ENCODE data around the gene GPER1.

GPER1 gene

DNA sequence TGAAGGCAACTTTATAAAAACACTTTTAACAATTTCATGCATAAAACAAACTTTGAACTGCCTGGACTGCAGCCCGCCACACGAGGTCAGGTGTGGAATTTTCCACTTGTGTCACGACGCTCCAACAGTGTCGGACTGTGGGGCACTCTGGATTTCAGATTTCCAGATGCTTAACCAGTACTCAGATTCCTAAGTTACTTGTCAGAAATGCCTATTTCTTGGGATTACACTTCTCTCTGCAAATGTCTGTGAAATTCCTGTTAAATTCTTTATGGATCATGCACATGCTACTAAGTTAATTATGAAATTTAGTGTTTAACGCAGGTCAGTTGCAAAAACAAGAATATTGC lies 473 bp upstream of the GPER1 start:
- peaks cover 19% of the 10 kb centered on the region for H3K4me1 Mint-ChIP-seq
- no peaks in the 10 kb centered on the region for H3K9me3 Mint-ChIP-seq
- no peak for DNase-seq (ENCODE audit: low spot score in 2 of 2)
- H3K27ac Mint-ChIP-seq, result peak overlapping the region; percentile 26
- H3K4me3 Mint-ChIP-seq, result peak overlapping the region; percentile 59
- ATAC-seq, result no peak
- no peaks in the 10 kb centered on the region for H3K36me3 Mint-ChIP-seq

DNA sequence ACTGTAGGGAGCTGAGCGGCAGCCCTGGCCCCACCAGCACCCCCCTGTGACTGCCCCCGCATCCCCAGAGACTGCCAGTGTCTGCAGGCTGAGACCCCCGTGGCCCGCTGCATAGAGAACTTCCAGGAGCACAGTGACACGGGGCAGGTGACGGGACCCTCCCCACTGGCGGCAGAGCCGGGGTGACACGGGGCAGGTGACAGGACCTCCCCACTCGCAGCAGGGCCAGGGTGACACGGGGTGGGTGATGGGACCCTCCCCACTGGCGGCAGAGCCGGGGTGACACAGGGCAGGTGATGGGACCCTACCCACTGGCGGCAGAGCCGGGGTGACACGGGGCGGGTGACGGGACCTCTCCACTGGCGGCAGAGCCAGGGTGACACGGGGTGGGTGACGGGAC lies 2.3 kb downstream of the GPER1 start:
- H3K4me3 Mint-ChIP-seq, result no peak overlapping the region
- H3K4me1 Mint-ChIP-seq, result peaks cover 19% of the 10 kb centered on the region
- ATAC-seq (no peak), DNase-seq (ENCODE audit: low spot score in 2 of 2) (no peak)
- no peaks in the 10 kb centered on the region for H3K9me3 Mint-ChIP-seq
- no peaks in the 10 kb centered on the region for H3K36me3 Mint-ChIP-seq
- no peak overlapping the region for H3K27ac Mint-ChIP-seq

DNA sequence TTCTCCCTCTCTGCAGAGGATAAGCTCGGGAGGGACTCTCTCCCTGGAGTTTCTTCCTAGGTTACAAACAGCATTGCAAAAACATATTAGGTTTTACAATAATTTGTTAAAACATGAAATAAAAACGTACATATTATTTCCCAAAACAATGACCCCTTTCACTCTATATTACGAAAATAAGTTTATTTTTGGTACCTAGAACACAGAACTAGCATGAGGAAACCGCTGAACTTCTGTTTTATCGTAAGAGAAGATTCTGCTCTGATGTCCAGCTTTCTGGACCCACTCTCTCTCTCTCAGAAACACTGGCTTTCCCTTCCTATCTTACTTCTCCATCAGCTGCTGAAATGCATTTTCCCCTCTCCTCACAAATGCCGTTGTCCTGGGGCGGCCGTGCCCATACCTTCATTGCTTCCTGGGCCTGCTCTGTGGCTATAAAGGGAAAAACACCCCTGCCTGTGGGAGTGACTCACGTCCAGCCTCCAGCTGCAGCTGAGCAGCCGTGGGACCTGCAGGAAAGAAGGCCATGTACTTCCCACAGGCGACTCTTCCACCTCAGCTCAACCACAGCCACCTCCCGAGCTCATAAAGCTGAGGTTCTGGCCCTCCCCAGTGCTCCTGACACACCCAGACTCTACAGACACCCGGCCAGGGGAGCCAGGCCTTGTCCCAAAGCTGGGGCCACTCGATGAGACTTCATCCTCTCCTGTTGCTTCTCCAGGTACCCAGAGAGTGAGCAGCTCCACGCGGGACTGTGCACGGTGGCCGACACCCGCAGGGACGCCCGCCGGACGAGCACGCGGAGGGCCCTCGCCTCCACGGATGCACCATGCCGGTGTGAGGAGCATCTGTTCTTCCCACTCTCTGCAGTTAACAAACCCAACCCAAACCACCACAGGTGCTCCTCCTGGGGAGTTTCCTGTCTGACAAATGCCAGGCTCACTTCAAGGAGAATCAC lies 3.1 kb downstream of the GPER1 start:
- peak overlapping the region; percentile 72 for H3K27ac Mint-ChIP-seq
- no peaks in the 10 kb centered on the region for H3K9me3 Mint-ChIP-seq
- DNase-seq (ENCODE audit: low spot score in 2 of 2) (no peak), ATAC-seq (no peak)
- no peaks in the 10 kb centered on the region for H3K36me3 Mint-ChIP-seq
- peaks cover 19% of the 10 kb centered on the region for H3K4me1 Mint-ChIP-seq
- no peak overlapping the region for H3K4me3 Mint-ChIP-seq

DNA sequence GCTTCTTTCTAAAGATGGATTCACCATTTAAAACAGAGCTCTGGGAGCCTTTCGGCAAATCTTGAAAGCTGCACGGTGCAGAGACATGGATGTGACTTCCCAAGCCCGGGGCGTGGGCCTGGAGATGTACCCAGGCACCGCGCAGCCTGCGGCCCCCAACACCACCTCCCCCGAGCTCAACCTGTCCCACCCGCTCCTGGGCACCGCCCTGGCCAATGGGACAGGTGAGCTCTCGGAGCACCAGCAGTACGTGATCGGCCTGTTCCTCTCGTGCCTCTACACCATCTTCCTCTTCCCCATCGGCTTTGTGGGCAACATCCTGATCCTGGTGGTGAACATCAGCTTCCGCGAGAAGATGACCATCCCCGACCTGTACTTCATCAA lies 3.7 kb downstream of the GPER1 start:
- ATAC-seq, result no peak
- Mint-ChIP-seq H3K4me1 (peaks cover 17% of the 10 kb centered on the region), H3K4me3 (no peak overlapping the region), H3K36me3 (no peaks in the 10 kb centered on the region), H3K9me3 (no peaks in the 10 kb centered on the region), H3K27ac (peak overlapping the region; percentile 72)
- DNase-seq (ENCODE audit: low spot score in 2 of 2), result no peak

DNA sequence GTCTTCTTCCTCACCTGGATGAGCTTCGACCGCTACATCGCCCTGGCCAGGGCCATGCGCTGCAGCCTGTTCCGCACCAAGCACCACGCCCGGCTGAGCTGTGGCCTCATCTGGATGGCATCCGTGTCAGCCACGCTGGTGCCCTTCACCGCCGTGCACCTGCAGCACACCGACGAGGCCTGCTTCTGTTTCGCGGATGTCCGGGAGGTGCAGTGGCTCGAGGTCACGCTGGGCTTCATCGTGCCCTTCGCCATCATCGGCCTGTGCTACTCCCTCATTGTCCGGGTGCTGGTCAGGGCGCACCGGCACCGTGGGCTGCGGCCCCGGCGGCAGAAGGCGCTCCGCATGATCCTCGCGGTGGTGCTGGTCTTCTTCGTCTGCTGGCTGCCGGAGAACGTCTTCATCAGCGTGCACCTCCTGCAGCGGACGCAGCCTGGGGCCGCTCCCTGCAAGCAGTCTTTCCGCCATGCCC lies 4.3 kb downstream of the GPER1 start:
- DNase-seq (ENCODE audit: low spot score in 2 of 2), result no peak

DNA sequence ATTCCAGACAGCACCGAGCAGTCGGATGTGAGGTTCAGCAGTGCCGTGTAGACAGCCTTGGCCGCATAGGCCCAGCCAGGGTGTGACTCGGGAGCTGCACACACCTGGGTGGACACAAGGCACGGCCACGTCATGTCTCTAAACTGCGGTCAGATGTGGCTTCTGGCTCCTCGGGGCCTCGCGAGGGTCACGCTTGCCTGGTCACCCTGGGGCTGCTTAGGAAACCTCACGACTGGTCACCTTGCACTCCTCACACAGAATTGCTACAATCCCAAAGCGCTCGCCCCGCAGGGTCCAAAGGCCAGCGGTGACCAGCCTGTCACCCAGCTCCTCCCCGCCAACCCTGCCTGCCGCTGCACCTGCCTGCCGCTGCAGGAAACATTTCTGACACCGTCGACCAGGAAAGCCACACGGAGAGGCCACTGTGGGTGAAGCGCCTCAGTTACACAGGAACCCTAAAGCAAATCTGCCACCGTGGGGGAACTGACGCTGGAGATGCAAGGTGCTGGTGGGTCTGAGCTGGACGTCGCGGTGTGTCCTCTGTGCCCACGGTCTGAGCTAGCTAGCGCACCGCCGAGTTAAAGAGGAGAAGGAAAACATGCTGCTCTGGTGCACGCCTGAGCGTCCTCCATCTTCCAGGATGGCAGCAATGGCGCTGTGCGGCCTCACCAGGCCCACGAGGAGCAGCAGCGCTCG lies 5.0 kb downstream of the GPER1 start:
- no peak for ATAC-seq
- DNase-seq (ENCODE audit: low spot score in 2 of 2), result no peak
- Mint-ChIP-seq H3K9me3 (no peaks in the 10 kb centered on the region), H3K4me3 (no peak overlapping the region), H3K4me1 (peaks cover 11% of the 10 kb centered on the region), H3K27ac (no peak overlapping the region), H3K36me3 (peaks cover 6% of the 10 kb centered on the region)

More for the DNA sequence above, 4.3 kb downstream of the GPER1 start:
- H3K36me3 Mint-ChIP-seq, result no peaks in the 10 kb centered on the region
- no peak overlapping the region for H3K27ac Mint-ChIP-seq
- no peak overlapping the region for H3K4me3 Mint-ChIP-seq
- no peaks in the 10 kb centered on the region for H3K9me3 Mint-ChIP-seq
- H3K4me1 Mint-ChIP-seq, result peaks cover 11% of the 10 kb centered on the region
- ATAC-seq, result no peak

DNA sequence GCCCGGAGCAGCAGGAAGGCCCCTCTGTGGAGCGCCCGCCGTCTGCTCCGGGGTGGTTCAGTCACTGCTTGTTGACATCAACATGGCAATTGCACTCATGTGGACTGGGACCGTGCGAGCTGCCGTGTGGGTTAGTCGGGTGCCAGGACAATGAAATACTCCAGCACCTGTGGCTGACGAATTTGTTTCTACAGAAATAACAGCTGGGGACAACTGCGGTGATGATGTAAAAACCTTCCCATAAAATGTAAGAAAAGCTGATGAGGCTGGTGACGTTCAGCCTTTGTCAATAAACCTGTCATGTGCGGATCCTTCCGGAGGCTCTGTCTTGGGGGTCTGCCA lies 5.6 kb downstream of the GPER1 start:
- H3K27ac Mint-ChIP-seq, result no peak overlapping the region
- ATAC-seq, result no peak

DNA sequence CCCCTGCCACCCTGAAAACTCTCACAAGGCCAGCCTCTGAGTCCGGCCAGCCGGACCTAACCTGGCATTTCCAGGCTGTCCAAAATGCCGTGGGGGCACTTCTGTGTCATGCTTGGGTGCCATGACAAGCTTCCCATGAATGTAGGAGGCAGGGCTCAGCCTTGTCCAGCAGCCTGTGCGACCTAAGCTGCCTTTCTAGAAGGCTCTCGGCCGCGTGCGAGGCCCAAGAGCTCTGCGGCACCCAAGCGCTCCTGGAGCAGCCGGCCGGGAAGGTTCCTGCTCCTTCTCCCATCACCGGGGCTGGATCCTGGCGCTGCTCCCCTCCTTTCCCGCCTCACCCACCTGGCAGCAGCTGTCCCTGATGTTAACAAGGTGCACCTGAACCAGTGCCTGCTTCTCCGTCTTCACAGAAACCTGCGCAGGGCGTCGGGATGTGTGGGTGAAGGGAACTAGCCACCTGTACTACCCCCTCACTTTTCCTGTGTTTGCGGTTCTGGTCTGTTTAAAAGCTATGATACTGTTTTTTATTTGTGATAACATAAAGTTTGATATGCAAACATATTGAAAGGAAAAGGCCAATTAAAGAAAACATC lies 6.1 kb downstream of the GPER1 start:
- no peak for DNase-seq (ENCODE audit: low spot score in 2 of 2)
- Mint-ChIP-seq H3K4me3 (no peak overlapping the region), H3K9me3 (no peaks in the 10 kb centered on the region), H3K4me1 (peaks cover 11% of the 10 kb centered on the region), H3K36me3 (peaks cover 6% of the 10 kb centered on the region), H3K27ac (peak overlapping the region; percentile 66)
- no peak for ATAC-seq

More for the DNA sequence above, 5.6 kb downstream of the GPER1 start:
- no peak overlapping the region for H3K4me3 Mint-ChIP-seq
- no peak for DNase-seq (ENCODE audit: low spot score in 2 of 2)
- peaks cover 11% of the 10 kb centered on the region for H3K4me1 Mint-ChIP-seq
- H3K9me3 Mint-ChIP-seq, result no peaks in the 10 kb centered on the region
- H3K36me3 Mint-ChIP-seq, result peaks cover 6% of the 10 kb centered on the region

DNA sequence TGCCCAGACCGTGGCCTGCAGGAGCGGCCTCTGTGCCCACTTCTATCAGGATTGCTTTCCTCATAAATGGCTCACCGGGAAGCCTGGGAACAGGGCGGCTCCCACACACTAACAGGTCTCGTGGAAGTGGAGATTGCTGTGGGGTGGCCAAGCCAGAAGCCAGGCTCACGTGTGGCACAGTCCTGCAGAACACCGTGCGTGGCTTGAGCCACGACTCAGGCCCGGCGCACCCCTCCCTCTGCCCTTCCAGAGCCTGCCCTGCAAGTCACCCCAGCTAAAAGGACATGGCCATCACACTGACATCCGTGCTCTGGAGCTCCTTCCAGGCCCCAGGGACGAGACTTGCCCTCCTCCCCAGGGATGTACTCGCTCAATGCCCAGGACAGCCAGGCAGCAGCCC lies 7.0 kb downstream of the GPER1 start:
- Mint-ChIP-seq H3K36me3 (peaks cover 6% of the 10 kb centered on the region), H3K4me3 (no peak overlapping the region), H3K9me3 (no peaks in the 10 kb centered on the region), H3K27ac (peak overlapping the region; percentile 66), H3K4me1 (peaks cover 11% of the 10 kb centered on the region)
- DNase-seq (ENCODE audit: low spot score in 2 of 2) (no peak), ATAC-seq (no peak)

DNA sequence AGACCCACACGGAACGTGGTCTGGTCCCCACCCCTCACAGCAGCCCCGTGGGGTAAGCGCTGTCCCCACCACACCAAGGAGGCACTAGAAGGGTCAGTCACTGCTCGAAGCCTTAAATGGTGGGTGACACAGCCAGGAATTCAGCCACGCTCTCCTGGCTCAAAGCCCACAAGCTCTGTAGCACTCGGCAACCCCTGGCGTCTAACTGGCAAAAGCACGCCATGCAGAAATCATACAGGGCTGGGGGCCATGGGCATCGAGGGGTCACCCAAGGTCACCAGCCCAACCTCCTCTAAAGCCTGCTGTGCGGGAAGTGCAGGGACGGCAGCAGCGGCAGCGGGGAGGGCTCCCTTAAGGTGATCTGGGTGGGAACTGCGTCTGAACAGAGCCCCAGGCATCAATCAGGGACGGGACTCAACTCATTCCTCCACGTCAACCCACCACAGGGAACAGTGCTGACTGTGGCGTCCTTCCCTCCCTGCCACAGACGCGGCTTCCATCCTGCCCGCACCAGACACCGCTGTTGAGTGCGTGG lies 7.8 kb downstream of the GPER1 start:
- Mint-ChIP-seq H3K4me1 (peaks cover 11% of the 10 kb centered on the region), H3K4me3 (no peak overlapping the region), H3K27ac (no peak overlapping the region), H3K9me3 (no peaks in the 10 kb centered on the region), H3K36me3 (peaks cover 6% of the 10 kb centered on the region)
- ATAC-seq (no peak), DNase-seq (ENCODE audit: low spot score in 2 of 2) (no peak)

DNA sequence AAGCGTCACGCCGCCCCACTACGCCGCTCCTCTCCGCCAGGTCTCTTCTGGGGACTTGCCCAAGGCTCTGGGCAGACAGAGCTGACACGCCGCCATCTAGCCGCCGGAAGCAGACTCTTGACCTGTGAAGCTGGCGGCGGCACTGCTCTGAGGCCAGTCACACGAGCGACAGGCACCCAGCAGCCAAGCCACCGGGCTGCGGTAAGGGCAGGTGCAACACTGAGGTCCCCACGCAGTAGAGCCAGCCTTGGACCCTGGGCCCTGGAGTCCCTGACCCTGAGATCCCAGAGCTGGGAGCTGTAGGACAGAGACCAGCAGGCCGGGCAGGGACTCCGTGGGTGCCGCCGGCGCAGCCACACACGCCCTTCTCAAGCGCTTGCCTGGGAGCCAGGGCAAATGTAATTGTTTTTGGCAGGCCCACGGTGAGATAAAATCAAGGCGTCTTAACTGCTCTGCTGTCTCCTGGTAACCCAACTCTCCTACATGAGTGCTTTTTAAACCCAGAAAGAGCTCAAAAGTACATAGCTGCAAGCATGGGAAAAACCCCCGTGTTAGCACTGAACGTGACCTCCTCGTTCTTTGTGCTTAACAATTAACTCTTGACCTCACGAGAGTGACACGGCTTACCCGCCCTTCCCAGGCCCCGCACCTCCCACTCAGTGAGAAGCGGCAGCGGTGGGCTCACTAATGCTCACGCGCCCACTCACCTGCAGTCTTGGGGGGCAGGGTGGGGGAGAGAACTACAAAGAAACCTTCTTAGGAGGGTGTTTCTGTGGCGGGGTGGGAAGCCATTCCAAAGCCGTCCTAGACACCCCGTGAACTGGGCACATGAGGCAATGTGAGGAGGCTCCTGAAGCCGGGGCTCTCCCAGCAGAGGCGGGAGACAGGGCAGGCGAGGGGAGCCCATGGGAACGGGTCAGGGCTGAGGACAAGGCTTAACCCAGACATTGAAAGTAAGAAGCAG lies 8.5 kb downstream of the GPER1 start:
- H3K4me3 Mint-ChIP-seq, result no peak overlapping the region
- no peaks in the 10 kb centered on the region for H3K9me3 Mint-ChIP-seq
- no peak for DNase-seq (ENCODE audit: low spot score in 2 of 2)
- H3K4me1 Mint-ChIP-seq, result peaks cover 6% of the 10 kb centered on the region
- peaks cover 6% of the 10 kb centered on the region for H3K36me3 Mint-ChIP-seq
- no peak for ATAC-seq
- H3K27ac Mint-ChIP-seq, result no peak overlapping the region

DNA sequence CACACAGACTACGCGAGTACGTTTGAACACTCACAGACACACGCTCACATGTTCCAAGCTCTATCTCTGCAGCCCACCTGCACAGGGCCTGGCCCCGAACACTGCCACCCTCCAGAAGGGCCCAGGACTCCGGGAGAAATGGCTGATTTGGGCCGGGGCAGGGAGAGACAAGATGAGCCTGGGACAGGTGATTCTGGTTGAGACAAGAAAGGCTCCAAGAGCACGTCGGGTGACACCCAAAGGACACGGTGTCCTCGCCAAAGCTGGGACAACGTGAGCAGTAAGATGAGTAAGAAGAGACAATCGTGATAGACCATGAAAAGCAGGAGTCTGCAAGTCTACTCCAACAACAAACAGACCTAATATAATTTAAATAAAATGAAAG lies 9.2 kb downstream of the GPER1 start:
- Mint-ChIP-seq H3K9me3 (no peaks in the 10 kb centered on the region), H3K36me3 (peaks cover 6% of the 10 kb centered on the region), H3K27ac (peak overlapping the region; percentile 23), H3K4me1 (peaks cover 5% of the 10 kb centered on the region), H3K4me3 (no peak overlapping the region)
- ATAC-seq (no peak), DNase-seq (ENCODE audit: low spot score in 2 of 2) (no peak)

DNA sequence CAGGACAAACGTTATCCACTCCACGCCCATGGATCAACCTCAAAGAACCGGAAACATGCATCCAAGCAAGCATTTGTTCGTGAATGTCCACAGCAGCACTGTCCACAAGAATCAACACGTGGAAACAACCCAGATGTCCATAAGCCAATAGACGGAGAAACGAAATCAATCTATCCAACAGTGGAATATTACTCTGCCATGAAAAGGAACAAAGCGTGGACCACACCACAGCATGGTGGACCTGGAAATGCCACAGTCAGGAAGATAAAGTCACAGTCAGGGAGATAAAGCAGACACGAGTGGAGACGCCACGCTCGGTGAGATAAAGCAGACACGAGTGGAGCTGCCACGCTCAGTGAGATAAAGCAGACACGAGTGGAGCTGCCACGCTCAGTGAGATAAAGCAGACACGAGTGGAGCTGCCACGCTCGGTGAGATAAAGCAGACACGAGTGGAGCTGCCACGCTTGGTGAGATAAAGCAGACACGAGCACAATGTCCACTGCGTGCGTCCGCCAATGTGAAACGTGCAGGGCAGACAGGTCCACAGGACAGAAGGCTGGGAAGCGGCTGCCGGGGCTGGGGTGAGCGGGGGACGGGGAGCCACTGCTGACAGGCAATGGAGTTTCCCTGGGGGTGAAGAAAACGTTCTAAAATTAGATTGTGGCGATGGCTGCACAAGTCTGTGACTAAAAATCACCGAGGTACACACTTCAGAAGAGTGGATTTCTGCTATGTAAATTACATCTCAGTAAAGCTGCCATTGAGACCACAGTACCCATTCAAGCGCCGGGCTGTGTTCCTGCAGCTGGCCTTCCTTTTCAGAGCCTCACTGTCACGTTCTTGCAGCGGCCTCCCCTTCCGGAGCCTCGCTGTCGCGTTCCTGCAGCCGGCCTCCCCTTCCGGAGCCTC lies 10.6 kb downstream of the GPER1 start:
- H3K4me3 Mint-ChIP-seq, result no peak overlapping the region
- no peaks in the 10 kb centered on the region for H3K9me3 Mint-ChIP-seq
- peak overlapping the region; percentile 23 for H3K27ac Mint-ChIP-seq
- DNase-seq (ENCODE audit: low spot score in 2 of 2), result no peak
- no peak for ATAC-seq
- peaks cover 18% of the 10 kb centered on the region for H3K4me1 Mint-ChIP-seq
- peaks cover 6% of the 10 kb centered on the region for H3K36me3 Mint-ChIP-seq

DNA sequence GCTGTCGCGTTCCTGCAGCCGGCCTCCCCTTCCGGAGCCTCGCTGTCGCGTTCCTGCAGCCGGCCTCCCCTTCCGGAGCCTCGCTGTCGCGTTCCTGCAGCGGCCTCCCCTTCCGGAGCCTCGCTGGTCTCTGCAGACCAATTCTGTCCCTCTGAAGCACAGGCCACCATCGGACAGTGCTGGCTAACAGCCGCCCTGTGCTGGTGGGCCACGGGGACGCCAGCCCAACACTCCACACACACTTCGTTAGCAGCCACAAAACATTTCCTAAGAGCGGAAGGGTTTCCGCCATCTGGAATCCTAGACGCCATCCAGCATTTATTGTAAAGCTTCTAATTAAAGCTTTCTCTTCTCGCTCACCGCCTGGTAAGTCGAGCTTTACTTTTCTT lies 11.2 kb downstream of the GPER1 start:
- H3K27ac Mint-ChIP-seq, result no peak overlapping the region
- H3K4me1 Mint-ChIP-seq, result peaks cover 25% of the 10 kb centered on the region
- H3K36me3 Mint-ChIP-seq, result peaks cover 6% of the 10 kb centered on the region
- no peak overlapping the region for H3K4me3 Mint-ChIP-seq
- no peak for DNase-seq (ENCODE audit: low spot score in 2 of 2)
- no peak for ATAC-seq
- no peaks in the 10 kb centered on the region for H3K9me3 Mint-ChIP-seq
